DMS53 treated with DMSO at 0.1 percent for 48 hours (cell line): ENCODE results near the gene ZBTB26.

Source experiments
- DNase-seq: peaks from one replicate; lab custom pipeline; 2025; ENCODE audit not compliant: unreplicated experiment; lab: John Stamatoyannopoulos, UW

Gene ZBTB26

GRCh38 chr9:122931226-122932121, at the start of gene ZBTB26:
Gene ZBTB26 (minus strand): TSS chr9:122931512. CDS start chr9:122919934, 11,578 bp downstream.
- peak; percentile 90 for DNase-seq

- no peak for DNase-seq
Measured at GRCh38 chr9:122978601-122979000, 47.3 kb upstream of the ZBTB26 start.

- no peak for DNase-seq
Measured at GRCh38 chr9:122975196-122975595, 43.9 kb upstream of the ZBTB26 start.

- DNase-seq: no peak
Measured at GRCh38 chr9:122961139-122961538, 29.8 kb upstream of the ZBTB26 start.

- no peak for DNase-seq
Measured at GRCh38 chr9:122955961-122956360, 24.6 kb upstream of the ZBTB26 start.

- DNase-seq: no peak
Measured at GRCh38 chr9:122954253-122954691, 23.0 kb upstream of the ZBTB26 start.

GRCh38 chr9:122951056-122951455, 19.7 kb upstream of the ZBTB26 start:
- DNase-seq: no peak

GRCh38 chr9:122950263-122950662, 19.0 kb upstream of the ZBTB26 start:
- DNase-seq: no peak

GRCh38 chr9:122949696-122950095, 18.4 kb upstream of the ZBTB26 start:
- no peak for DNase-seq

GRCh38 chr9:122948313-122948712, 17.0 kb upstream of the ZBTB26 start:
- DNase-seq: no peak

GRCh38 chr9:122946461-122947005, 15.2 kb upstream of the ZBTB26 start:
- DNase-seq: no peak

- DNase-seq: no peak
Measured at GRCh38 chr9:122944960-122945888, 13.9 kb upstream of the ZBTB26 start.

GRCh38 chr9:122941582-122942234, 10.4 kb upstream of the ZBTB26 start:
- DNase-seq: no peak

GRCh38 chr9:122940749-122941581, 9.7 kb upstream of the ZBTB26 start, which contains the start of gene RABGAP1:
Gene RABGAP1 (plus strand): TSS chr9:122941020. CDS start chr9:122957060, 16,040 bp downstream.
- peak; percentile 96 for DNase-seq

GRCh38 chr9:122940454-122940748, 9.1 kb upstream of the ZBTB26 start:
- DNase-seq: no peak

GRCh38 chr9:122939601-122940000, 8.3 kb upstream of the ZBTB26 start:
- no peak for DNase-seq

- DNase-seq: no peak
Measured at GRCh38 chr9:122936883-122937282, 5.6 kb upstream of the ZBTB26 start.

- no peak for DNase-seq
Measured at GRCh38 chr9:122936464-122936863, 5.2 kb upstream of the ZBTB26 start.

GRCh38 chr9:122930541-122931225, 629 bp downstream of the ZBTB26 start:
- no peak for DNase-seq
